AG10803 (cell line): ENCODE data around the gene POLE.

Source experiments
- DNase-seq: peaks from one replicate; pipeline ENCODE4 v3.0.0; 2010; ENCODE audit warnings: low read depth
- H3K4me3 ChIP-seq: 2 replicates; pipeline ENCODE4 v1.5.1; 2011; ENCODE audit warnings: mild to moderate bottlenecking, low read length, control low read depth
- CTCF ChIP-seq: conservative IDR thresholded peaks from 2 replicates; pipeline ENCODE4 v1.5.1; 2011; ENCODE audit warnings: mild to moderate bottlenecking, low read length, control low read depth, inconsistent platforms

POLE gene

DNA sequence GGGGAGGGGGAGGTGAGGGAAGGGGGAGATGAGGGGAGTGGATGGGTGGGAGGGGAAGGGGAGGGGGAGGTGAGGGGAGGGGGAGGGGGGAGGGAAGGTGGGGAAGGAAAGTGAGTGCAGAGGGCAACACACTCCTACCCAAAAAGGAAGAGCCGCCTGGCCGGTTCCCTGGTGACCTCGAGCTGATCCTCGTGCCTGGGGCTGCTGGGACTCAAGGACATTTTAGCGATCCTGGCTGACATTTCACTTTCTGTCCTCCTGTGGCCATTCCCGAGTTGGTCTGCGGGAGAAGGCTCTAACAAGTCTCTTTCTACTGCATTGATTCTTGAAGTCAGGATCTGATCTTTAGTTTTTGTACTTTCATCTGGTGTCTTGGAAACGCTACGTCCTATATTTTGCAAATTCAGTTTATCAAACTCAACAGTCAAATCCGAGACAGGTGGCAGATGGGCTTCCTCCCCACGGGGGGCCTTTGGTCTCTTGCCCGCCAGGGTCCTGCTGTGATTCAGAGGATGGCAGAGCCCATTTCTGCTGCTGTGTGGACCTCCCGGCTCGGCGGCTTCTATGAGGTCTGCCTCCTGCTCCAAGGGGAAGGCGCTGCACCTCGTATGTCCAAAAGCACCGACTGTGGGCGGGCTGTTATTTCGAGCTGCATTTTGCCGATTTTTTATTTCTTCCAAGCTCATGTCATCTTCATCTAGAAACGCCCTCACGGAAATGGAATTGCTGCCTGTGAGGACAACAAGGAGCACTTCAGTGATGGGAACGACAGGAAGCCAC, 42.6 kb upstream of the POLE start:
- no peak for TF ChIP-seq CTCF
- DNase-seq: no peak
- H3K4me3 ChIP-seq: no peak overlapping the region

DNA sequence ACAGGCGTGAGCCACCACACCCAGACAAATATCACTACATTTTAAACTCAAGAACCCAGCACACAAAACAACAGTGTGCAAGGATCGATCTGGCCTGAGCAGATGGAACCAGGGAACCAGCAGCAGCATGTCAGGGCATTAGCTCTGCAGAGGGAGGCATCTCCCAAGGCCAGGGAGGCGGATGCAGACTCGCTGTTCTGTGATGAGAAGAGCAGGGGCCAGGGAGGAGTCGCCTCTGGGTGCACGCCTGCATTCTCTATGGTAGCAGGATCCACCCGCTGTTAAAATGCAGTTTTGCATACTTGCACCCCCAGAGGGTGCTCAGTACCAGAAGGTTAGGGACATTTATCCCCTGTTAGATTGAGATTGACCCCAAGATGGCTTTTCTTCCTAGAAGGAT, 41.4 kb upstream of the POLE start:
- DNase-seq: no peak
- TF ChIP-seq CTCF: no peak
- H3K4me3 ChIP-seq: no peak overlapping the region

DNA sequence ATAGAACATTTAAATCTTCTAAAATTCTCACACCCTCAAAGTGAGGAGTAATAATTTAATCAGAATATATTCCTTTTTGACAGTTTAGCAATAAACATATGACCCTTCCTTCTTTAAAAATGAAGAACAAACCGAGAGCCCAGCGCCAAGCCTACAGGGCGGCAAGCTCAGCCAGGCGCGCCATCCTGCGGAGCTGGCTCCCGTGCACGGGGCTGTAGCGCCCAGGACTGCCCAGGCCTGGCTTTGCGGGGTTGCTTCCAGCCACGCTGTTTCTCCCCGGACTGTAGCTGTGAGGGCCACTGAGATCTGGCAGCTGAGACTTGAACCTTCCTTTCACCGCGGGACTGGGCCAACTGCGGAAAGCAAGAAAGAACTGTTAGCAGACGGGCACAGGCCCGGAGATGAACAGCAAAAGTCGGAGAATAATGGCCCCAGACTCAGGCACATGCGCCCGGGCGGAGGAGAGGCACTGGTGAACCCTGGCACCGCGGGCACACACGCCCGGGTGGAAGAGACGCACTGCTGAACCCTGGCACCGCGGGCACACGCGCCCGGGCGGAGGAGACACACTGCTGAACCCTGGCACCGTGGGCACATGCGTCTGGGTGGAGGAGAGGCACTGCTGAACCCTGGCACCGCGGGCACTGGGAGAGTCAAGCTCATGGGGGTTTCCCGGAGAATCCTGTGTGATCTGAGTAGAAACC, 40.1 kb upstream of the POLE start:
- no peak for TF ChIP-seq CTCF
- H3K4me3 ChIP-seq: no peak overlapping the region
- no peak for DNase-seq

DNA sequence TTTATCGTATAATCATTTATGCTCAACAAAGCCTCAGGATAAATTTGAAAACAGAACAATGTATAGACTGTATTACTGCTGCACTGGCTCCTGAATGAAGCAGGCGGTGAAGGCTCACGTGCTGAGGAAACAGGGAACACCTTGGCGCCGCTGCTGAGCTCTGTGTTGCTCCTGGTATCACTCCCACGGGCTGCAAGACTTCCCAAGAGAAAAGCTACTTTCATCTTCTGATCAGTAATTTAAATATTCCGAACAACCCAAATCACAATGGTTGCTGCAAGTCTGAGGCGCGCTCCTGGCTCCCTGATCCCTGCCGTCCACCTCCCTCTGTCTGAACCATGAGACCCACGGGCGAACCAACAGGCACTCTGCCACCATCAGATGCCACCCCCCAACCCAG, 39.2 kb upstream of the POLE start:
- no peak for TF ChIP-seq CTCF
- no peak overlapping the region for H3K4me3 ChIP-seq
- no peak for DNase-seq

- H3K4me3 ChIP-seq: no peak overlapping the region
- peak; percentile 63 for DNase-seq
- peak; percentile 8; the same call in 1 of the 2 replicates for TF ChIP-seq CTCF
These were observed 37.5 kb upstream of the POLE start for GRCh38 chr12:132724506-132725241.

GRCh38 chr12:132723764-132724140, 36.6 kb upstream of the POLE start:
- peak; percentile 51 for DNase-seq
- H3K4me3 ChIP-seq: no peak overlapping the region
- no peak for TF ChIP-seq CTCF
